ENCODE results near the gene HTRA3. TPM values are rescaled to one million over a fixed set of nuclear protein-coding genes. Genes with fewer than 3 reads are reported as not detected.

The HTRA3 gene
- total and polyA plus RNA-seq, 10 donors = 0.26 to 5.5 (median 2.5) TPM

- TF ChIP-seq POLR2AphosphoS5 (IDR thresholded peaks at IDR 0.05) (no peak), CTCF (IDR thresholded peaks at IDR 0.05 in 8 of 11, conservative IDR thresholded peaks at IDR 0.05 in 3 of 11) (no peak), POLR2A (IDR thresholded peaks at IDR 0.05) (no peak)
- intact Hi-C loops (cut with DNase I; ENCODE audit: low total_unique reads) = no loop called here
- 32 to 41% (median 33%) methylated on average over 13 to 21 of the region's 21 CpGs for WGBS, 5 donors
- H3K4me1 ChIP-seq = peaks cover 0 to 28% (median 11%) of the 10 kb centered on the region in 6 donors
- H3K4me3 ChIP-seq = no peak overlapping the region
- H3K9me3 ChIP-seq = peaks cover 0 to 16% (median 10%) of the 10 kb centered on the region in 8 donors
- peak; percentile 75 for DNase-seq
- H3K27me3 ChIP-seq (replicated peaks in 1 of 7) = peaks cover 0 to 17% (median 0%) of the 10 kb centered on the region in 7 donors
- H3K27ac ChIP-seq = peak overlapping the region in 2 of 8 donors; percentile 28 to 35
- no peaks in the 10 kb centered on the region for H3K36me3 ChIP-seq
Observed at GRCh38 chr4:8315435-8316250, 46.1 kb downstream of the HTRA3 start.

DNA sequence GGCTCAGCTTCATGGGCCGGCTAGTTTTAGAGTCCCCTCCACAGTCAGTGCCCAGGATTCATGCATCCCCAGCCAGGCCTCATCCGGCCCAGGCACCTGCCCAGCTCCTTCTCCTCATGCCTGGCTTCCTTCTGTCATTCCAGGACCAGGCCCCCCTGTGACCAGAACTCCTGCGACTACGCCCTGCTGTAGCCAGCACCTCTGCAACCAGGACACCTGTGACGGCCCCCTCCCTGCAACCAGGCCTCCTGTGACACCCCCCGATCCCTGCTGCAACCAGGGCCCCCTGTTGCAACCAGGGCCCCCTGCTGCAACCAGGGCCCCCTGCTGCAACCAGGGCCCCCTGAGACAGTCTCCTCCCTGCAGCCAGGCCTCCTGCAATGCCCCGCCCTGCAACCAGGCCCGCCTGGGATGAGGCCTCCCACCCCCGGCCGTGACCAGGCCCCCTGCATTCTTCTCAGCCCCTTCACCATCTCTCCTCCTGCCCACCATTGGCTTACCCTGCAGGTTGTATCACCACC is 46.8 kb downstream of the HTRA3 start:
- TF ChIP-seq POLR2AphosphoS5 (IDR thresholded peaks at IDR 0.05) (no peak), CTCF (IDR thresholded peaks at IDR 0.05 in 8 of 11, conservative IDR thresholded peaks at IDR 0.05 in 3 of 11) (no peak), POLR2A (IDR thresholded peaks at IDR 0.05) (no peak)
- Histone ChIP-seq H3K27me3 (replicated peaks in 1 of 7) (peaks cover 0 to 11% (median 0%) of the 10 kb centered on the region in 7 donors), H3K27ac (peak overlapping the region in 1 of 8 donors; percentile 28), H3K4me1 (peaks cover 0 to 28% (median 11%) of the 10 kb centered on the region in 6 donors), H3K36me3 (no peaks in the 10 kb centered on the region), H3K4me3 (no peak overlapping the region), H3K9me3 (peaks cover 0 to 16% (median 10%) of the 10 kb centered on the region in 8 donors)
- WGBS, 5 donors = 74 to 89% (median 83%) methylated on average over 10 of the region's 10 CpGs
- intact Hi-C loops (cut with DNase I; ENCODE audit: low total_unique reads) = no loop called here
- DNase-seq = peak; percentile 52

DNA sequence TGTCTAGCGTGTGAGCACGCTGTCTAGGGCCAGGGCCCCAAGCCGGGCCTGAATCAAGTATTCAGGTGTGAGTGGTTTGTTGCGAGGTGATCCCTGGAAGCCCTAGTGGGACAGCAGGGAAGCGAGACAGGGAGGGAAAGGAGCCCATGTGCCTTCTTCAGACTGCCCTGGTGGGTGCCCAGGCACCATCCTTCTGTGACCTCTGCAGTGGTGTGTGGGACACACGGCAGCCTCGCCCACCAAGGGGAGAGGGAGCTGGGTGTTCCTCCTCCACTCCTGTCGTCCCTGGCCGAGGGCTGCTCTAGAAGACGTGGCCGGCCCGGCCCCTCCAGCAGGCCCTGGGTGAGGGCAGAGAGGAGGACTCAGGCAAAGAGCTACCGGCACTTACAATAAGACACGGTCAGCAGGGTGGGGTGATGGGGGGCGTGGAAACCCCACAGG is 47.4 kb downstream of the HTRA3 start:
- Histone ChIP-seq H3K27ac (no peak overlapping the region), H3K9me3 (peaks cover 0 to 15% (median 10%) of the 10 kb centered on the region in 8 donors), H3K27me3 (replicated peaks in 1 of 7) (peaks cover 0 to 7% (median 0%) of the 10 kb centered on the region in 7 donors), H3K36me3 (no peaks in the 10 kb centered on the region), H3K4me1 (peaks cover 0 to 28% (median 11%) of the 10 kb centered on the region in 6 donors), H3K4me3 (no peak overlapping the region)
- no peak for TF ChIP-seq POLR2A (IDR thresholded peaks at IDR 0.05)
- WGBS, 5 donors = 90 to 95% (median 91%) methylated on average over 10 to 15 of the region's 15 CpGs
- peak; percentile 50 for DNase-seq
- intact Hi-C loops (cut with DNase I; ENCODE audit: low total_unique reads) = no loop called here

- Histone ChIP-seq H3K36me3 (no peaks in the 10 kb centered on the region), H3K4me3 (no peak overlapping the region), H3K27ac (no peak overlapping the region), H3K4me1 (peaks cover 0 to 28% (median 11%) of the 10 kb centered on the region in 6 donors), H3K27me3 (replicated peaks in 1 of 7) (peaks cover 0 to 7% (median 0%) of the 10 kb centered on the region in 7 donors), H3K9me3 (peaks cover 0 to 10% (median 8%) of the 10 kb centered on the region in 8 donors)
- no peak for TF ChIP-seq POLR2A (IDR thresholded peaks at IDR 0.05)
- TF ChIP-seq POLR2AphosphoS5 (IDR thresholded peaks at IDR 0.05) = no peak
- no peak for TF ChIP-seq CTCF (IDR thresholded peaks at IDR 0.05 in 8 of 11, conservative IDR thresholded peaks at IDR 0.05 in 3 of 11)
- 82 to 95% (median 85%) methylated on average over 6 of the region's 6 CpGs for WGBS, 5 donors
- intact Hi-C loops (cut with DNase I; ENCODE audit: low total_unique reads) = no loop called here
- DNase-seq = no peak
Observed at GRCh38 chr4:8317474-8317873, 47.9 kb downstream of the HTRA3 start.
